ENCODE results near the gene VDR.

VDR gene

DNA sequence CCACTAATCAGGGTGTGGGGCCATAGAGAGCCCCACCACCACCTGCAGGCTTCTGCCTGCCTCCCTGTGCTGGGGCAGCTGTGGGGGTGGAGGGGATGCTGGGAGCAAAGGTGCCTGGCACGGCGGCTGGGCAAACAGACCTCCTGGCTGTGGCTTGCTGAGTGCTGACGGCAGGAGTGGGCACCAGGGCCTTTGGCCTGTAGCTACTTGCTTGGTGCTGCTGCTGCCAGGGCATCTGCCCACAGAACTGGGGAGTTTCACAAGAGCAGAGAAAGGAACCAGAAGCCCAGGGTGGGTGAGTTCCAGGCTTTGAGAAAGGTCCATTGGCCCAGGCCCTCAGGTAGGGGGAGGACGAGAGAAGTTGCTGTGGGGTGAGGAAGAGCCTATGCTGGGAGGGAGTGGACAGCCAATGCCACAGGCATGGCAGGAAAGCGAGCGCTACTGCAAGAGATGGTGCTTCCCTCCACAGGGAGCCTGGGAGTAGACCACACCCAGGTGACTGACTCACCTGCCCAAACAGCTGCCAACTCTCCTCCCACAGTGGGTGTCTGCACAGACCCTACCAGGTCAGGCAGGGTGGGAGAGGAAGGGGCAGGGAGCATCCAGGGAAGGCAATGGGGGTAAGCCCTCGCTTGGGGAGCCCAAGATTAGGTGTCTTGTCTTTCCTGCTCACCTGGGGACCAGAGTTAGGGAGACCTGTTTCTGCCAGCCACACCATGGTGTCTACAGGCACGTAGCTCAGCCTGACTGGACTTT, 46.1 kb downstream of the VDR start:
- Histone ChIP-seq H3K9me3 (ENCODE audit: insufficient read depth, low read length, severe bottlenecking) (no peaks in the 10 kb centered on the region), H3K27ac (ENCODE audit: low read length) (no peak overlapping the region), H3K79me2 (ENCODE audit: insufficient read depth, low read length) (no peaks in the 10 kb centered on the region), H3K4me3 (ENCODE audit: low read depth in 1 of 2, low read length in 2 of 2) (no peak overlapping the region), H3K9ac (ENCODE audit: low read depth, low read length) (no peak overlapping the region), H3K36me3 (ENCODE audit: insufficient read depth, low read length) (no peaks in the 10 kb centered on the region), H3K4me2 (ENCODE audit: insufficient read depth, low read length) (no peak overlapping the region), H4K20me1 (ENCODE audit: insufficient read depth, low read length) (no peaks in the 10 kb centered on the region), H2AFZ (ENCODE audit: low read depth, low read length) (no peak overlapping the region), H3K4me1 (ENCODE audit: insufficient read depth, low read length) (no peaks in the 10 kb centered on the region), H3K27me3 (ENCODE audit: insufficient read depth, low read length, poor library complexity) (peaks cover 5% of the 10 kb centered on the region)
- DNase-seq (no peak), ATAC-seq (ENCODE audit: insufficient read depth, low read depth) (no peak)
- TF ChIP-seq, protein P1, sequence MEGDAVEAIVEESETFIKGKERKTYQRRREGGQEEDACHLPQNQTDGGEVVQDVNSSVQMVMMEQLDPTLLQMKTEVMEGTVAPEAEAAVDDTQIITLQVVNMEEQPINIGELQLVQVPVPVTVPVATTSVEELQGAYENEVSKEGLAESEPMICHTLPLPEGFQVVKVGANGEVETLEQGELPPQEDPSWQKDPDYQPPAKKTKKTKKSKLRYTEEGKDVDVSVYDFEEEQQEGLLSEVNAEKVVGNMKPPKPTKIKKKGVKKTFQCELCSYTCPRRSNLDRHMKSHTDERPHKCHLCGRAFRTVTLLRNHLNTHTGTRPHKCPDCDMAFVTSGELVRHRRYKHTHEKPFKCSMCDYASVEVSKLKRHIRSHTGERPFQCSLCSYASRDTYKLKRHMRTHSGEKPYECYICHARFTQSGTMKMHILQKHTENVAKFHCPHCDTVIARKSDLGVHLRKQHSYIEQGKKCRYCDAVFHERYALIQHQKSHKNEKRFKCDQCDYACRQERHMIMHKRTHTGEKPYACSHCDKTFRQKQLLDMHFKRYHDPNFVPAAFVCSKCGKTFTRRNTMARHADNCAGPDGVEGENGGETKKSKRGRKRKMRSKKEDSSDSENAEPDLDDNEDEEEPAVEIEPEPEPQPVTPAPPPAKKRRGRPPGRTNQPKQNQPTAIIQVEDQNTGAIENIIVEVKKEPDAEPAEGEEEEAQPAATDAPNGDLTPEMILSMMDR (IDR thresholded peaks at IDR 0.05; ENCODE audit: borderline replicate concordance, extremely low read depth, low read length, poor library complexity, severe bottlenecking) = no peak
- no peak for TF ChIP-seq EZH2 (IDR thresholded peaks at IDR 0.05; ENCODE audit: borderline replicate concordance, low read depth, low read length, severe bottlenecking)

DNA sequence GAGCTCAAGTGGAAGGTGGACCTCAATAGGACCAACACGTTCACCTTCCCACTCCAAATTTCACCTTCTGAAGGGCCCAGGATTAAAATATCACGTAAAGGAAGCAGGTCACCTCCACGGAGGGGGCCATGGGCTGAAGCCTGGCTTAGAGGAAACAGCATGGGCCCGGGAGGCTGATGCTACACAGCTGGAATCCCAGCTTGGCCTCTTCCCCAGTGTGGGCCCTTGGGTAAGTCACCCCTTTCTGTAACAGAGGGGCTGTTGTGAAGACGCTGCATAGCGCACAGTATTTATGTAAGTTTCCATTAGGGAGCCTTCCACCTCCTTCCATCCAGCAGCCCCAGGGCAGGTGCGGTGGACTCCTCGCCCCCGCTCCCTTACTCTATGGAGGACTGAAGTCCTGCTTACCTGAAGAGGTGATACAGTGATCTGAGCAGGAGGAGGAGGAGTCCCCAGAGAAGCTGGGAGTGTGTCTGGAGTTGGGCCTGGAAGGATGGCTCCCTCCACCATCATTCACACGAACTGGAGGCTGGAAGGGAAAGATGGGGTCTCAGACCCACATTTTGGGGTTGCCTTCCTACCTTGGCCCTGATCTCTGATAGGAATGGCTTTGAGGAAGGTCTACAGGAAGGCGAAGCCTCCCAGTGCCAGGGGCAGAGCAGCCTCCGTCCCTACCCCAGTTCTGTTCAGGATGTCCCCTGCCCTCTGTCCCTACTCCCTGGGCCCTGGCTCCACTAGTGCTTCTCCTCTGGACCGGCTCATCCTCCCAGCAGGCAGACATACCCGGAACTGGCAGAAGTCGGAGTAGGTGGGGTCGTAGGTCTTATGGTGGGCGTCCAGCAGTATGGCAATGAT, 47.8 kb downstream of the VDR start:
- Histone ChIP-seq H3K4me2 (ENCODE audit: insufficient read depth, low read length) (no peak overlapping the region), H3K27ac (ENCODE audit: low read length) (no peak overlapping the region), H3K4me3 (ENCODE audit: low read depth in 1 of 2, low read length in 2 of 2) (no peak overlapping the region), H3K27me3 (ENCODE audit: insufficient read depth, low read length, poor library complexity) (peaks cover 5% of the 10 kb centered on the region), H3K79me2 (ENCODE audit: insufficient read depth, low read length) (no peaks in the 10 kb centered on the region), H4K20me1 (ENCODE audit: insufficient read depth, low read length) (no peaks in the 10 kb centered on the region), H3K4me1 (ENCODE audit: insufficient read depth, low read length) (no peaks in the 10 kb centered on the region), H3K9ac (ENCODE audit: low read depth, low read length) (no peak overlapping the region), H3K36me3 (ENCODE audit: insufficient read depth, low read length) (no peaks in the 10 kb centered on the region), H2AFZ (ENCODE audit: low read depth, low read length) (no peak overlapping the region), H3K9me3 (ENCODE audit: insufficient read depth, low read length, severe bottlenecking) (no peaks in the 10 kb centered on the region)
- no peak for DNase-seq
- ATAC-seq (ENCODE audit: insufficient read depth, low read depth) = no peak
- TF ChIP-seq, protein P1 (IDR thresholded peaks at IDR 0.05; ENCODE audit: borderline replicate concordance, extremely low read depth, low read length, poor library complexity, severe bottlenecking) = no peak
- no peak for TF ChIP-seq EZH2 (IDR thresholded peaks at IDR 0.05; ENCODE audit: borderline replicate concordance, low read depth, low read length, severe bottlenecking)

DNA sequence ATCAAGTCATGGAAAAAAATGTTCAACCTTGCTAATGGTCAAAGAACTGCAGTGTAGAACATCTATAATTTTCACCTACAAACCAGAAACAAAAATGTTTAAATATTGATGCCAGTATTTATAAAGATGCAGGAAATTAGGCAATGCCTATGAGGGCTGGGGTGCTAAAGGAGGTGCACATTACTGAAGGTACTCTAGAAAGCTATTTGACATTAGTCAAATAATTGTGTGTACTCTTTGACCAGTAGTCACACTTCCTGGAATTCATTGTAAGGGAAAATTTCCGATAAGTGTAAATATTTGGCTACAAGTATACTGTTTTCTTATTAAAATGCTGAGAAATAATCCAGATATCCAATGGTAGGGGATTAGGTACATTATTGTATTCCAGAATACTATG, 48.7 kb downstream of the VDR start:
- no peaks in the 10 kb centered on the region for H3K4me1 ChIP-seq (ENCODE audit: insufficient read depth, low read length)
- H3K79me2 ChIP-seq (ENCODE audit: insufficient read depth, low read length) = no peaks in the 10 kb centered on the region
- peaks cover 5% of the 10 kb centered on the region for H3K27me3 ChIP-seq (ENCODE audit: insufficient read depth, low read length, poor library complexity)
- H3K36me3 ChIP-seq (ENCODE audit: insufficient read depth, low read length) = no peaks in the 10 kb centered on the region
- DNase-seq = no peak
- H4K20me1 ChIP-seq (ENCODE audit: insufficient read depth, low read length) = no peaks in the 10 kb centered on the region
- no peak for TF ChIP-seq EZH2 (IDR thresholded peaks at IDR 0.05; ENCODE audit: borderline replicate concordance, low read depth, low read length, severe bottlenecking)
- TF ChIP-seq, protein P1 (IDR thresholded peaks at IDR 0.05; ENCODE audit: borderline replicate concordance, extremely low read depth, low read length, poor library complexity, severe bottlenecking) = no peak
- no peaks in the 10 kb centered on the region for H3K9me3 ChIP-seq (ENCODE audit: insufficient read depth, low read length, severe bottlenecking)
- no peak overlapping the region for H3K9ac ChIP-seq (ENCODE audit: low read depth, low read length)
- H2AFZ ChIP-seq (ENCODE audit: low read depth, low read length) = no peak overlapping the region
- H3K27ac ChIP-seq (ENCODE audit: low read length) = no peak overlapping the region
- H3K4me2 ChIP-seq (ENCODE audit: insufficient read depth, low read length) = no peak overlapping the region
- ATAC-seq (ENCODE audit: insufficient read depth, low read depth) = no peak
- H3K4me3 ChIP-seq (ENCODE audit: low read depth in 1 of 2, low read length in 2 of 2) = no peak overlapping the region

All from DND-41 (cell line).